ENCODE results near the gene HTT. TPM values are rescaled to one million over a fixed set of nuclear protein-coding genes. Genes with fewer than 3 reads are reported as not detected.
A peak's percentile ranks its signal among the peaks of the same experiment; 100 is the strongest.
"Not testable (repeated sequence)": the region's sequence is repeated elsewhere in the genome, so short reads cannot be mapped to it uniquely, and the experiment has no call there.

Gene HTT
- total RNA-seq, 2 experiments from 2014 or later = 72.0 to 83.7 TPM

DNA sequence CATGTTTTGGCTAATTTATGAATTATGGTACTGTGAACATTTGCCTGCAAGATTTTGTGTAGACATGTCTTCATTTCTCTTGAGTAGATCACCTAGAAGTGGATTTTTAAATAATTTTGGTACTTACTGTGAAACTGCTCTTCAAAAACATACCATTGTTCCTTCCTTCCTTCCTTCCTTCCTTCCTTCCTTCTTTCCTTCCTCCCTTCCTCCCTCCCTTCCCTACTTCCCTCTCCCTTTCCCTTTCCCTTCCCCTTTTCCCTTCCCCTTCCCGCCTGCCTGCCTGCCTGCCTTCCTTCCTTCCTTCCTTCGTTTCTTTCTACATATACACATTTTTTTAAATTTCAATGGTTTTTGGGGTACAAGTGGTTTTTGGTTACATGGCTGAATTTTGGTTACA lies 63.4 kb downstream of the HTT start:
- Mint-ChIP-seq H3K4me3 (no peak overlapping the region), H3K36me3 (ENCODE audit: low read depth) (peaks cover 28% of the 10 kb centered on the region), H3K4me1 (no peaks in the 10 kb centered on the region), H3K9me3 (no peaks in the 10 kb centered on the region), H3K27me3 (no peaks in the 10 kb centered on the region), H3K27ac (no peak overlapping the region)
- POLR2A ChIA-PET = no interaction called here
- CTCF ChIA-PET = no interaction called here
- DNase-seq = no peak

DNA sequence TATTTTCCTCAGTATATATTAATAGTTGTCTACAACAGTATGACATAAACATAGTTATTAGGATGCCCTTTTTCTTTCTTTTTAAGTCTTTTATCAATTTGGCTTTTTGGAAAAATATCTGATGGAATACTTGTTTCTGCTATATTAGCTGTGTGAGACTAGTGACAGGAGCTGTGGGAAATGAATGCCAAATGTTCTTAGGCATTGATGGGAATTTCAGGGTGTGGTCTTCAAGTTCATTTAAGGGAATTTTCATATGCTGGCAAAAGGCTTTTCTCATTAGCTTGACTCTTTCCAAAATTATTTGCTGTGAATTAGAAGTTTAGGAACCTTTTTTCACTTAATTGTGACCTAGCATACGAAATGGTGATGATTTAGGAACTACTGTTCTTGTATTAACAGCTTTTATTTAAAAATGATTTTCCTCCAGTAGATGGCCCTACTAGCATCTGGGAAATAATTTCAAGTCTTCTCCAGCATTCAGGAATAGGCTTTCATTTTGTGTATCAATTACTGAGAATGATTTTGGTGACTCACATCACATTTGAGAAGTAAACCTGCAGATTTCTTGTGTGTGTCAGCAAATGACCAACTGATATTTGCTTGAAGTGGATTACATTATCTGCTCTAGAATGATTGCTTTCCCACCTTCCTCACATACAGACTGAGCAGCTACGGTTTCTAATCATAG lies 70.9 kb downstream of the HTT start:
- Mint-ChIP-seq H3K4me1 (no peaks in the 10 kb centered on the region), H3K4me3 (no peak overlapping the region), H3K27ac (no peak overlapping the region), H3K36me3 (ENCODE audit: low read depth) (peaks cover 43% of the 10 kb centered on the region), H3K27me3 (no peaks in the 10 kb centered on the region), H3K9me3 (no peaks in the 10 kb centered on the region)
- ChIA-PET POLR2A (no interaction called here), CTCF (interaction anchor here (1.0 to 1.1 kb wide), 2 partner anchors 80 to 160 kb away, joined by 3 read pairs; no protein-coding TSS in a partner anchor)
- DNase-seq = no peak

DNA sequence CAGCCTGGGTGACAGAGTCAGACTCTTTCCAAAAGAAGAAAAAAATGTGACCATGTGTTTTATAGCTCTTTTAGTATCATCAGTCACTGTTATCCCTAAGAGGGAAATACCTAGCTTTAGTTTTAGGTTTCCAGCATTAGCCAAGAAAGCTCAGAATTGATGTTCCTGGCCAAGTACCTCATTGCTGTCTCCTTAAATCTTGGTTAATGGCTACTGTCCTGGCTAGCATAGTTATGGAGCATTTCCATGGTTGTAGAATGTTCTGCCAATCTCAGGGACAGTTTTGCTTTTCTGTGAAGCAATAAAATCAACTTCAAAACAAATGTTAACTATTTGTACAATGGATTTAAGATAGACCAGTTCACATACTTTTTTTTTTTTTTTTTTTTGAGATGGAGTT lies 74.4 kb downstream of the HTT start:
- ChIA-PET POLR2A (no interaction called here), CTCF (interaction anchor here (0.7 to 1.1 kb wide), 3 partner anchors 42 to 445 kb away, joined by 3 read pairs; no protein-coding TSS in a partner anchor)
- Mint-ChIP-seq H3K27ac (no peak overlapping the region), H3K4me3 (no peak overlapping the region), H3K9me3 (no peaks in the 10 kb centered on the region), H3K27me3 (no peaks in the 10 kb centered on the region), H3K36me3 (ENCODE audit: low read depth) (peaks cover 51% of the 10 kb centered on the region), H3K4me1 (no peaks in the 10 kb centered on the region)
- no peak for DNase-seq

GRCh38 chr4:3151238-3151637 lies 76.8 kb downstream of the HTT start:
- H3K27me3 Mint-ChIP-seq, H3K4me1 Mint-ChIP-seq, H3K4me3 Mint-ChIP-seq, DNase-seq, H3K9me3 Mint-ChIP-seq, POLR2A ChIA-PET: not testable (repeated sequence)
- CTCF ChIA-PET = interaction anchor here (1.2 kb wide), 1 partner anchor 23 kb away, joined by 3 read pairs; no protein-coding TSS in a partner anchor
- peaks cover 59% of the 10 kb centered on the region for H3K36me3 Mint-ChIP-seq (ENCODE audit: low read depth)
- peak overlapping the region; percentile 65 for H3K27ac Mint-ChIP-seq

GRCh38 chr4:3157366-3157765 lies 82.9 kb downstream of the HTT start:
- Mint-ChIP-seq H3K4me3 (no peak overlapping the region), H3K4me1 (no peaks in the 10 kb centered on the region), H3K9me3 (peaks cover 10% of the 10 kb centered on the region), H3K27ac (no peak overlapping the region), H3K36me3 (ENCODE audit: low read depth) (peaks cover 65% of the 10 kb centered on the region), H3K27me3 (no peaks in the 10 kb centered on the region)
- ChIA-PET CTCF (interaction anchor here (0.7 to 1.3 kb wide), 3 partner anchors 42 to 62 kb away, joined by 3 read pairs; no protein-coding TSS in a partner anchor), POLR2A (no interaction called here)
- DNase-seq = no peak

DNA sequence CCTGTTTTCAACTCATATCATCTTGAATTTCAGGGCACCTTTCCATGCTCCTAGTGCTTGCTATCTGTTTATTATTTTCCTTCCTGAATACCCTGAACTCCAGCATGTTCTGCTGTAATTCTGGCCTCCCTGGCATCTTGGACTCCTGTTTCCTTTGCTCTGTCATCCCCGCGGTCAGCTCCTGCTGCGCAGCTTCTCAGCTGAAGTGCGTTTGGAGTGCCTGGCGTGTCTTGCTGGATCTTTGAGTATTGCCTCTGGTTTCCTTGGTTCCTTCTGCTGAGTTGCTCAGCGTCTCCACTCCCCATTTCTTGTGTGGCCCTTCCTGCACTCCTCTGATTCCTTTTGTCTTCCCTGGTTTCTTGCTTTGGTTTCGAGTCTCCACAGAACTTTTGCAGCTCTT lies 84.4 kb downstream of the HTT start:
- H3K4me3 Mint-ChIP-seq = no peak overlapping the region
- H3K27ac Mint-ChIP-seq = no peak overlapping the region
- peaks cover 20% of the 10 kb centered on the region for H3K9me3 Mint-ChIP-seq
- POLR2A ChIA-PET = no interaction called here
- H3K27me3 Mint-ChIP-seq = no peaks in the 10 kb centered on the region
- H3K36me3 Mint-ChIP-seq (ENCODE audit: low read depth) = peaks cover 75% of the 10 kb centered on the region
- CTCF ChIA-PET = interaction anchor here (0.6 to 1.6 kb wide), 4 partner anchors 24 to 255 kb away, joined by 3 to 4 read pairs (median 4); no protein-coding TSS in a partner anchor
- no peak for DNase-seq
- H3K4me1 Mint-ChIP-seq = no peaks in the 10 kb centered on the region

- no peak for DNase-seq
- CTCF ChIA-PET = interaction anchor here (0.6 kb wide), 1 partner anchor 681 kb away, joined by 3 read pairs; no protein-coding TSS in a partner anchor
- Mint-ChIP-seq H3K4me1 (no peaks in the 10 kb centered on the region), H3K4me3 (no peak overlapping the region), H3K9me3 (peaks cover 24% of the 10 kb centered on the region), H3K27ac (no peak overlapping the region), H3K27me3 (no peaks in the 10 kb centered on the region), H3K36me3 (ENCODE audit: low read depth) (peaks cover 80% of the 10 kb centered on the region)
- POLR2A ChIA-PET = no interaction called here
Observed at GRCh38 chr4:3160438-3160837, 86.0 kb downstream of the HTT start.

DNA sequence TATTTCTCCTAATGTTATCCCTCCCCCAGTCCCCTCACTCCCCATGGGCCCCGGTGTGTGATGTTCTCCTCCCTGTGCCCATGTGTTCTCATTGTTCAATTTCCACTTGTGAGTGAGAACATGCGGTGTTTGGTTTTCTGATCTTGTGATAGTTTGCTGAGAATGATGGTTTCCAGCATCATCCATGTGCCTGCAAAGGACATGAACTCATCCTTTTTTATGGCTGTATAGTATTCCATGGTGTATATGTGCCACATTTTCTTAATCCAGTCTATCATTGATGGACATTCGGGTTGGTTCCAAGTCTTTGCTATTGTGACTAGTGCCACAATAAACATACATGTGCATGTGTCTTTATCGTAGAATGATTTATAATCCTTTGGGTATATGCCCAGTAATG lies 86.6 kb downstream of the HTT start:
- H3K4me1 Mint-ChIP-seq, POLR2A ChIA-PET, CTCF ChIA-PET, H3K4me3 Mint-ChIP-seq, H3K27me3 Mint-ChIP-seq, H3K27ac Mint-ChIP-seq, DNase-seq: not testable (repeated sequence)
- peaks cover 83% of the 10 kb centered on the region for H3K36me3 Mint-ChIP-seq (ENCODE audit: low read depth)
- H3K9me3 Mint-ChIP-seq = peaks cover 24% of the 10 kb centered on the region

DNA sequence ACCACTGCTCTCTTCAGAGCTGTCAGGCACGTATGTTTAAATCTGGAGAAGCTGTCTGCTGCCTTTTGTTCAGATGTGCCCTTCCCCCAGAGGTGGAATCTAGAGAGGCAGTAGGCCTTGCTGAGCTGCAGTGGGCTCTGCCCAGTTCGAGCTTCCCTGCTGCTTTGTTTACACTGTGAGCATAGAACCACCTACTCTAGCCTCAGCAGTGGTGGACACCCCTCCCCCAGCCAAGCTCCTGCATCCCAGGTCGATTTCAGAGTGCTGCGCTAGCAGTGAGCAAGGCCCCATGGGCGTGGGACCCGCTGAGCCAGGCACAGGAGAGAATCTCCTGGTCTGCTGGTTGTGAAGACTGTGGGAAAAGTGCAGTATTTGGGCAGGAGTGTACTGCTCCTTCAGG lies 92.0 kb downstream of the HTT start:
- POLR2A ChIA-PET, CTCF ChIA-PET, DNase-seq, H3K4me3 Mint-ChIP-seq, H3K4me1 Mint-ChIP-seq, H3K27me3 Mint-ChIP-seq, H3K27ac Mint-ChIP-seq: not testable (repeated sequence)
- H3K9me3 Mint-ChIP-seq = peaks cover 28% of the 10 kb centered on the region
- H3K36me3 Mint-ChIP-seq (ENCODE audit: low read depth) = peaks cover 84% of the 10 kb centered on the region

GRCh38 chr4:3168029-3168428 lies 93.5 kb downstream of the HTT start:
- ChIA-PET CTCF (interaction anchor here (1.2 kb wide), 1 partner anchor 51 kb away, joined by 3 read pairs; no protein-coding TSS in a partner anchor), POLR2A (interaction anchor here (0.5 kb wide), 1 partner anchor 55 kb away, joined by 3 read pairs; no protein-coding TSS in a partner anchor)
- Mint-ChIP-seq H3K36me3 (ENCODE audit: low read depth) (peaks cover 82% of the 10 kb centered on the region), H3K4me1 (peaks cover 3% of the 10 kb centered on the region), H3K27me3 (no peaks in the 10 kb centered on the region), H3K27ac (no peak overlapping the region), H3K9me3 (peaks cover 12% of the 10 kb centered on the region), H3K4me3 (no peak overlapping the region)
- DNase-seq = no peak

DNA sequence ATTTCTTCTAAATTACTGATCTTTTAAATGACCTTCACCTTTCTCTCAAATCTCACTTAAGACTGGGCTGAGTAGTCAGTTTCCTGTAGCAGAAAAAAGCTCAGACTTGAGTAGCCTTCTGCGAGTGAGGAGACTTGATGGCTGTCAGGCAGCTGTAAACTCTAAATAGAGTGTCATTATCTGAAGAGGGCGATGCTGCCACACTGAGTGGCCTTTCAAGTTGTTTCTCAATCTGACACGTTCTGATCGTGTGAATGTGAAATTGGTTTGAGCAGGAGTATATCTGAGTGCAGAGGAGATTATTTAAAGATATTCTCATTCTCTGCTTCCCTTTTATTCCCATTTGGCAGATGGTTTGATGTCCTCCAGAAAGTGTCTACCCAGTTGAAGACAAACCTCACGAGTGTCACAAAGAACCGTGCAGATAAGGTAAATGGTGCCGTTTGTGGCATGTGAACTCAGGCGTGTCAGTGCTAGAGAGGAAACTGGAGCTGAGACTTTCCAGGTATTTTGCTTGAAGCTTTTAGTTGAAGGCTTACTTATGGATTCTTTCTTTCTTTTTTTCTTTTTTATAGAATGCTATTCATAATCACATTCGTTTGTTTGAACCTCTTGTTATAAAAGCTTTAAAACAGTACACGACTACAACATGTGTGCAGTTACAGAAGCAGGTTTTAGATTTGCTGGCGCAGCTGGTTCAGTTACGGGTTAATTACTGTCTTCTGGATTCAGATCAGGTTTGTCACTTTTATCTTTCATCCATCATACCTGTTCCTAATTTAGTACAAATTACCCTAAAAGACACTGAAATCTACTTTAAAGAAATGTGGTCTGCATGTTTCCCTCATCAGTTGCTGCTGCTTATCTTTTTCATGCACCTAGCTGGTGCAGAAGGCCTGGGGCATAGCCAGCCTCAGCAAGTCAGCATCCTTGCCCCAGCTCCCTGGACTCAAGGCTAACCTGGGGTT lies 100.2 kb downstream of the HTT start:
- POLR2A ChIA-PET = interaction anchor here (0.6 kb wide), 1 partner anchor 181 kb away, joined by 5 read pairs; no protein-coding TSS in a partner anchor
- Mint-ChIP-seq H3K27me3 (no peaks in the 10 kb centered on the region), H3K9me3 (peaks cover 3% of the 10 kb centered on the region), H3K4me1 (no peaks in the 10 kb centered on the region), H3K27ac (no peak overlapping the region), H3K36me3 (ENCODE audit: low read depth) (peaks cover 43% of the 10 kb centered on the region), H3K4me3 (no peak overlapping the region)
- DNase-seq = no peak
- CTCF ChIA-PET = interaction anchor here (0.5 to 1.4 kb wide), 3 partner anchors 24 to 304 kb away, joined by 3 read pairs; no protein-coding TSS in a partner anchor

DNA sequence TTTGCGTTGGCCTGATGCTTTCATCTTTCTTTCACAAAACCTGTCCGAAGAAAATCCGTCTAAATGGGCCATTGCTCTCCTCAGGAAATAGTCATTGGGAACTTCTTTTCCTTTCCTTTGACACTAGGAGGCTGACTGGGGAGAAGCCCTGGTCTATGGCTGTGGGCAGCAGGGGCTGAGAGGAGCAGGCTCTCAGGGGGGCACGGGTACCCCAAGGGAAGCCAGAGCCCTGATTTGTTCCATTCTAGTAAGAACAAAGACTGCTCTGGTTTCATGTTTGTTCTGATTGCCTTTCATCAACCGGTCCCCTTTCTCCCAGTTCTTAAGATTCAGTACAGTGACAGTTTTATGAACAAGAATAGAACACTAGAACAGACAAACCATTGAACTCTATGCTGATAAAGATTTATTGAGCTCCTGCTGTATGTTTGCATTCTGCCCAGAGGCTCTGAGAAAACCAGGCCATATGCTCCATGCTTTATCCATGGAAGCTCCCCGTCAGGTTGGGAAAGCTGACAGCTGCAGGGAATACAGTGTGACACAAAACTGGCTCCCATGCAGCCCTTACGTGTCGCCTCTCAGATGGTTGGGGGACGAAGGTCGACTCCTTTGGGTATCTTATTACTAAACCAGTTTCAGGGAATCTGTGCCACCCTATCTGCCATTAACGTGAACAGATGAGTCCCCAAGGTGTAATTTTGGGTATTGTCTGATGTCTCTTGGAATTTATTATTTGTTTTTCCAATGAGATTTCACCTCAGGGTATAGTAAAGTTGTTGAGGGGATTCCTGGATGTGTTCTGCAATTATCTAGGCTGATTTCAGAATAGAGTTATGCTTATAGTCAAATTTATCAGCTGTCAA lies 102.1 kb downstream of the HTT start:
- no peak for DNase-seq
- no peaks in the 10 kb centered on the region for H3K9me3 Mint-ChIP-seq
- no peaks in the 10 kb centered on the region for H3K27me3 Mint-ChIP-seq
- peaks cover 2% of the 10 kb centered on the region for H3K4me1 Mint-ChIP-seq
- peaks cover 37% of the 10 kb centered on the region for H3K36me3 Mint-ChIP-seq (ENCODE audit: low read depth)
- POLR2A ChIA-PET = no interaction called here
- CTCF ChIA-PET = no interaction called here
- no peak overlapping the region for H3K4me3 Mint-ChIP-seq
- H3K27ac Mint-ChIP-seq = no peak overlapping the region
